MV-4-11 (cell line): ENCODE data around the gene RPN2.

ENCODE experiments used
- DNase-seq: peaks from one replicate; lab custom pipeline; 2025; lab: John Stamatoyannopoulos, UW

Gene RPN2

DNA sequence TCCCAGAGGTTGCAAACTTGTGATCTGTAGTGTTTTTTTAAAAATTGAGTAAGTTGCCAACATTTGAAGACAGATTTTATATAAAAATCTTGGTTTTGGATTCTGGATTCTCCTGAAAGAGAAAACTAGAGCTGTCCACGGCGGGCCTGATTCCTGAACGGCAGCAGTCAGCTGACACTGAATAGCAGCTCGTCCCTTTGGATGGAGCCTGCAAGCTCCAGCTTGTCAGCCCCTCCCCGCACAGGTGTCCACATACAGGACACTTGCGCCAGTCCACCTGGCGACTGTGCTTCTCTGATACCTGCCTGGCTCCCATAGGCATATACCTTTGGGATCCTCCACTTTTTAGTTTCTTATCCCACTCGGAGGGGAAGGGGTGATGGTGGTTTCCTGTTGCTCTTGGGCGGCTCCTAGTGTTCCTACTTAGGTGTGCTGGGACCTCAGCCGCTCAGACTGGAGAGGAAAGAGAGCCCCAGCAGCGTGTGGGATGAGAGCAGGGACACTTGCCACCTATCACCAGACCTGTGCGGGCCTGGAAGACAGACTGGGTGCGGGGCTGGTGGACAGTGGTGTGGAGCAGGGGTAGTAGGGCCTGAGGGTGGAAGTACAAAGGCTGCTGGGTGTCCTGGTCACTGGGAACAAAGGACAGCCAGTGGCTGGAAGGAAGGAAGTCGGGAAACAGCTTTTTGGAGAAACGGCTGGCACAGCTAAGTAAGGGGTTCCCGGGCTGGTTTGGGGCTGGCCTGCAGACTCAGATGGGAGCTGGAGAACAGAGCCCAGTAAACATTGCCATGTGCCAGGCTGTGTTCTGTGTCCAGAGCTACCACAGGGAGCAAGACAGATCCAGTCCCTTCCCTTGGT, 64.2 kb downstream of the RPN2 start:
- DNase-seq: no peak

DNA sequence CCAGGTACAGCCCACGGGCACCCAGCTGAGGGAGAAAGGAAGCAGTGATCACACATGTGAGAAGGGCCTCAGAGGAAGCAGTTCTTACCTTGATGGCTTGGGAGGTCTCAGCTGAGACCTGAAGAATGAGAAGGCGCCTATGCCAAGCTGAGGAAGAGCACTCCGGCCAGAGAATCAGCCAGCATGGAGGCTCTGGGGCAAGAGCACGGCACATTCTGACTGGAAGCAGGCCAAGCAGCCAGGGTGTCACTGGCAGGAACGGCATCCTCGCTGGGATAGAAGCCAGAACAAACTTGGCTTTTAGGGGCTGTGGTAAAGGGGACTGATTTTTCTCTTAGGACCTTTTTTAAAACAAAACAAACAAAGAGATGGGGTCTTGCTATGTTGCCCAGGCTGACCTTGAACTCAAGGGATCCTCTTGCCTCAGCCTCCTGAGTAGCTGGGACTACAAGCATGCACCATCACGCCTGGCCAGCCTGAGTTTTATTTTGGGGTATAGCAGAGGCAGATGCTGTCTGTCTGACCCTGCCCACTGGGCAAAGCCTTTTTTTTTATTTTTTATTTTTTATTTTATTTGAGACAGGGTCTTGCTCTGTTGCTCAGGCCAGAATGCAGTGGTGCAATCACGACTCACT, 64.9 kb downstream of the RPN2 start:
- no peak for DNase-seq

DNA sequence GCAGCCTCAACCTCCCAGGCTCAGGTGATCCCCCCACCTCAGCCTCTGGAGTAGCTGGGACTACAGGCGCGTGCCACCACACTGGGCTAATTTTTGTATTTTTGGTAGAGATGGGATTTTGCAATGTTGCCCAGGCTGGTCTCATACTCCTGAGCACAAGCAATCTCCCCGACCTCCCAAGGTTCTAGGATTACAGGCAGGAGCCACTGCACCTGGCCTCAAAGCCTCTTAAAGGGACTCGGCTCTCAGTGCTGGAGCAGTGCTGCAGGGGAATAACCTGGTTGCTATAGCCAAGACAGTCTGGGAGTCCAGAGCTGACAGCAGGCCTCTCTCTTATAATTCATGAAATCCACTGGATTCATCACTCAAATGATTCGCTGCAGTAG, 65.4 kb downstream of the RPN2 start:
- DNase-seq: no peak

DNA sequence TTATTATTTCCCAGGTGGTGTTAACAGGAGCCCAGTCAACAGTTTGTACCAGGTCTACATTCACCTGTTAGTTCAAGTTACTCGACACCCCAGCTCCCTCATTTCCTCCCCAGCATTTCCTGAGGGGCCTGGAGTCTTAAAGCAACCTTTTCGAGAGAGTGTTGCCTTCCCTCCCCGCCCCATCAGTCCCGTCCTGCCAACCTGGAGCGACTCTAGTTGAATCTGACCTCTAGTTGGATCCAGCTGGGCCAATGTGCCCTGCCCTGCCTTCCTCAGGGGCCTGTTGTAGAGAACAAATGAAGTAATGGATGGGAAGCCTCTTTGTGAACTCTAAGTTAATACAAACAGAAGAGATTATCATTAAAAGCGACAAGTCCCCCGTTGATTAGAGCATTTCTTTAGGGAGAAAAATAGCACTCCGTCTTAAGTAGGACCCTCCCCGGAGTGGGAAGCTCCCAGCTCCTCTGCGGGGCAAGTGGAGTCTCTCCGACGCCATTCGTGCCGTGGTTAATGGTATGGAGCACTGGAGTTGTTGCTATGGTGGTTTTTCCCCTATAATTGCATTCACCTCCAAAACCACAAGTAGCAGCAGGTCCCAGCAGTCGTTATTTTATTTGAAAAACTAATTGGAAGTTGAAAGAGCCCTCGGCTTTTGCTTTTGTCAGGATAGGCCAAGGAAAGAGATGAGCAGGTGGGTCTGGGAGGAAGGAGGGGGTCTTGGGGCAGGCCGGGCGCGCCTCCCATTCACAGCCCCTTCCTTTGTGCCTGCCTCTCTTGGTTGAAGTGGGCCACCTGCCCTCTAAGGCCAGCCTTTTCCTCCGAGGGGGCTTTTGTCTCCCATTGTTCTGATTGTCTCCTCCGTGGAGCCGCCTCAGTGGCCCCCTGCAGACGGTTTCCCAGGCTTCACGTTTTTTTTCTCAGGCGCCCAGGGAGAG, 66.4 kb downstream of the RPN2 start:
- no peak for DNase-seq

DNA sequence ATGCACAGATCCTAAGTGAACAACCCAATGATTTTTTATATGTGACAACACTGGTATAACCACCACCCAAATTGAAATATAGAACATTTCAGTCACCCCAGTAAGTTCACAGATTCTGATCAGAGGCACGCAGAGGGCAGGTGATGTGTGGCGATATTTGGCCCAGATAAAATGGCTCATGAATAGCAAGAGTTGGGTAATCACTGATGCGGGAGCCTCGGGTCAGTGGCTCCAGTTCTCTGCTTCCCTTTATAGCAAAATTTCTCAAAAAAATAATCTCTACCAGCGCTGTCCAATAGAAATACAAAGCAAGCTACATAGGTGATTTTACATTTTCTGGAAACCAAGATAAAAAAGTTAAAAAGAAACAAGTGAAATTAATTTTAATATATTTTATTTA, 67.6 kb downstream of the RPN2 start:
- DNase-seq: no peak

DNA sequence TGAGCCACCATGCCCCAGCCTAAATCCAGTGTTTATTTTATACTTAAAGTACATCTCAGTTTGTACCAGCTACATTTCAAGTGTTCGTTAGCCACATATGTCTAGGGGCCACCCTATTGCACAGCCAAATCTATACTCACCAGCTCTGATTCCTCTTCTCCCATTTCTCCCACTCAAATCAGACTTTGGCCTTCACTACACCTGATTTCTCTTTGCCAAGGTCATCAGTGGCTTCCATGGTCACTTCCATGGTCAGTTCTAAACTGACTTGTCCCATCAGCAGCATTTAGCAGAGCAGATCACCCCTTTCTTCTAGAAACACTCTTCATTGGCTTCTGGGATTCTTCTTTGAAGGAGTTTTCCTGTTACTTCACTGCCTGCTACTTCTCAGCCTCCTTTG, 68.4 kb downstream of the RPN2 start:
- no peak for DNase-seq

DNA sequence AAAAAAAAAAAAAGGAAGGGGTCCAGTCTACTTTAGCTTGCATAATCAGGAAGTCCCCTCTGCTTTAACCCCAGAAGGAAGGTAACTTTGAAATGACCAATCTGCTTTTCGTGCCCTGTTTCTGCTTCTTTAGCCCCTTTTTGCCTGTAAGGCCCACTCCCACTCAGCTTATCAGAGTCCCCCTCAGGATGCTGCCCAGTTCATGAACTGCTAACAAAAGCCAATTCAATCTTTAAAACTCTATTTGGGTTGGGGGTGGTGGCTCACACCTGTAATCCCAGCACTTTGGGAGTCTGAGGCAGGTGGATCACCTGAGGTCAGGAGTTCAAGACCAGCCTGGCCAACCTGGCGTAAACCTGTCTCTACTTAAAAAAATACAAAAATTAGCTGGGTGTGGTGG, 70.2 kb downstream of the RPN2 start:
- no peak for DNase-seq

DNA sequence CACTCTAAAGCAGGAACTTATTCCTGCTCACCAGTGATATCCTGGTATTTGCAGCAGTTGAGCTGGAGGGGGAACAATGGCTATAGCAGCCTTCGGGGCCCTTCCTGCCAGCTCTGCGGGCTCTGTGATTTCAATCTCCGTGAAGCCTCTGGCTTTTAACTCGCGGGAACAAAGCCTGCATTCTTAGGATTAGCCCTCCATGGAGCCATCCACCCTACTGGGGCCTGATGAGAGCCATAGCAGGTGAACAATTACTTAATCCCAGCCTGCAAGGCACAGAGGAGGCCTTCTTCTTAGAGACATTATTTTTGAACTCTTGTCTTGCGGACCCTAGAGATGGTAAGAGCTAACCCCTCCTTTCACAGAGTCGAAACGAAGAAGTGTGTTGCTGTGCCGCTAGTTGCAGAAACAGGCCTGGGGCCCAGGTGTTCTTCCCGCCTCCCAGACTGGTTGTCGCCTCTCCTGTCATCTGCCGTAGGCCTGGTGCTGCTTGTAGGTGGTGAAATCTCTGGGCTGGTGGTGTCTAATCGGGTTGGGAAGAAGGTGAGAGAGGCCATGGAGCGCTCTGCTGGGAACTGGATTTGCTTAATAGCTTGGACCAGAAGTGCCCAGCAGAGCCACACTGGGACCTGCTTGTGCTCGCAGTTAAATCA, 72.8 kb downstream of the RPN2 start:
- no peak for DNase-seq

DNA sequence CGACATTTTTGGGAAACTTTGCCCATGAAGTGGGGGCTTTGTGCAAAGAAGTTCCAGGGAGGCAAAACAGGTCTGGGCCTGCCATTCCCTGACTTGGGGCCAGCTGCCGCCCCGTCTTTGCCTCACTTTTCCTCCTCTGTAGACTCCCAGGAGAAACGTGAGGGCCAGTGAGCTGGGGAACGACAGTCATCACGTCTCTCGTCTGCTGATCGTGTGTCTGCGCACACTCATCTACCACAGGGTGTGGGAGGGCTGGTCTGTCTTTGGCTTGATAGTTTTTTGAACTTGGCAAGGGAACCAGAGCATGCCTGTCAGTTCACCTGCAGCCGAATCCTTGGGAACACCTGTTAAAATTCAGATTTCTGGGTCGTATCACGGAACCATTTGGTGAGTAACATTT, 74.0 kb downstream of the RPN2 start:
- DNase-seq: no peak

DNA sequence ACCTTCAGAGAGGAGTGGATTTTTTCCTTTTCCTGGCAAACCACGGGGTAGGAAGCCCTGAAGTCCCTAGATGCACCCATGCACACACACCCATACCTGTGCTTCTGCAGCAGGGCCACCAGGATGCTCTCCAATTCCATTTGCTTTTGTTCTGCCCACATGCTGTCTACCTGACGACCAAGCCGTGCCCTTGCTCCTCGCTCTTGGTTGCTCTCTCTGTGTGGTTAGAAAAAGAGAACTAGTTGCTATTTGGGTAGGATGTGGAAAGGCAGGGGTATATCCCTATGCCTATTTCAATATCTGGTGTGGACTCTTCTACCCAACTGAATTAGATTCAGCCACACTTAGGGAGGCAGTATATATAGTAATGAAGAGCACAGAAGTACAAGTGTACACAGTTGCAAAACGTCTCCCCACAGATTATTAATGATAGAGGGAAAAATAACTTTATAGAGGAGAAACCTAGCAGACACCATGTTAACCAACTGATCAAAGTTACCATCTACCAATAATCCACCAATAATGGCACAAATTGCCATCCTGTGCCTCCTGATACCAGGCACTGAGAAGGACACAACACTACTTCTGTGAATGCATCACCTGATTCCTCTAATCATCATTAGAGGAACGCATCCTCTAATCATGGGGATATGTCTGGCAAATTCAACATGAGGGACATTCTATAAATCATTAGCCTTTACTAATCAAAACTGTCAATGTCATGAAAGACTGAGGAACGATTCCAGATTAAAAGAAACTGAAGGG, 75.2 kb downstream of the RPN2 start:
- peak; percentile 70 for DNase-seq

DNA sequence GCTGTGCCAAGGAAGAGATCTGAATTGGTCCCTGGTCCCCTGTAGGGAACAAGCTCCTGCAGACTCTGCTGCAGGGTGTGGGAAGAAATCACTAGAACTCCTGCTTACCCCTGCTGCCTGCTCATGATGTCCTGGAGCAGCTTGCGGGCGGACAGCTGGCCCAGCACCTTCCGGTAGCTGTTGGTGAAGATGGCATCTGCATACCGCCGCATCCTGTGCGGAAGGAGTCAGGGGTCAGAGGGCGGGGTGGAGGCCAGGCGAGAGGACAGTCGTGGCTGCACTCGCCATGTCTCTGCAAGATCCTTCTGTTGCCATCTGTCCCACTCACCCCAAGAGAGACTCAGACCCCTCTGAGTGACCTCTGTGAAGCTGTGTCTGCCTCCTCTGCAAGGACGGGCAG, 77.2 kb downstream of the RPN2 start:
- DNase-seq: peak; percentile 26

DNA sequence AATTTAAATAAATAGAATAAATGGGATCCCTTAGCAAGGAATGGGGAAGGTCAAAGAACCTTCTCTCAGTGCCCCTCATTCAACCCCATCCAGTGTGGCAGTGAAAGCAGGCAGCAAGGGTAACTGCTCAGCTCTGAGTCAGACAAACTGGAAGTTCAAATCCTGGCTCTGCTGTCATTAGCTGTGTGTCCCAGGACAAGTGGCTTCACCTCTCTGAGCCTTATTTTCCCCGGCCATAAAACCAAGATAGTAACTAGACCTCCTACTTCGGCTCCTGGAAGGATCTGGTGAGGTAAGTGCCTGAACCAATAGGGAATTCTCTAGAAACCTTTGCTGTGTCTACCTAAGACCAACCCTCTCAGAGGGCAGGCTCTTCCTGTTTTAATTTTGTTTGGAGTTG, 78.4 kb downstream of the RPN2 start:
- DNase-seq: no peak

DNA sequence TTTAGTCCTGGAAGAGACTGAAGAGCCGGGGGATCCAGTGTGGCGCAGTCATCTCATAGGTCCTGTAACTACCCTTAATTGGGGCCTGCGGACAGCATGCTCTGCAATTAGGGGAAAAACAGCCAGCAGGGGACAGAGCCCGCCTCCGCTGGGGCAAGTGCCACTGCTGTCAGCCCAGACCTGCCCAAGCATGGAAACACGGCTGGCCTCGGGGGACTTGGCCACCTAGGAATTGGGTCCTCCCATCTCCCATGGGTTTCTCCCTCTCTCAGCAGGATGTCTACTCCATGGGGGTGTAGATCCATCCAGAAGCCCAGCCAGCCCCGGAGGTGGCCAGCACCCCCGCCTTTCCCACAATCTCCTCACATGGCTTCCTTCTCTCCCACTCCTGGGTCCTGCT, 78.9 kb downstream of the RPN2 start:
- no peak for DNase-seq

DNA sequence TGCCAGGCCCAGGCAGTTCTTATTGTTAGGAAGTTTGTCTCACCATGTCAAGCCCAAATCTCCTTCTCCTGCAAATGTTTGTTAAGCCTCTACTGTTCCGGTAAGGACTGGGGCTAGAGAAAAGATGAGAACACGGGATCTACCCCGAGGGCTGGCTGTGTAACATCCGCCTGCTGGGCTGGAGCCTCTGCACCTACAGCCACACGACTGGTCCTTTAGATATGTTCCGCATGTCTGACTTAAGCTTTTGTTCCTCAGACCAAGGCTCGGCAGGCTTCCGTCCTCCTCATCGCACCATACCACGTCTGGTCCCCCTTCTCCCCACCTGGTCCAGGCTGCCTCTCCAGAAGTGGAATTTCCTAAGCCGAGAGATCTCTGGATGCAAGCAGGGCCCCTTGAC, 79.9 kb downstream of the RPN2 start:
- DNase-seq: no peak

DNA sequence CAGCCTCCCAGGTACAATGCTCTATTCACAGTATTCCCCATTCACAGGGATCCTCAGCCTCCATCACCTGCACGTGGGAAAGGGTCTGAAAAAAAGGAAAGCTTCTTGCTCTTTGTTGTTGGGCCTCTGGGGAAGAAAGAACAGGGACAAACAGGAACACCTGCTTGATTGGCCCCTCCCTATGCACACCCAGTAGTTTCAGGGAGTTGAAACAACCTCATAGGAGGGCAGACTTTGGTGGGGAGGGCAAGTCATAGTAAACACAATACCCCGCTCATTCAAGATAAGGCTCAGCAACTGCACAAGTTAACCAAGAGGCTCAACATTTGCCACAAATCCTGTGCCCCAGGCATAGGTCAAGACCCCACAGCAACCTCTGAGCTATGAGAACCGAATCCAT, 80.7 kb downstream of the RPN2 start:
- DNase-seq: no peak

DNA sequence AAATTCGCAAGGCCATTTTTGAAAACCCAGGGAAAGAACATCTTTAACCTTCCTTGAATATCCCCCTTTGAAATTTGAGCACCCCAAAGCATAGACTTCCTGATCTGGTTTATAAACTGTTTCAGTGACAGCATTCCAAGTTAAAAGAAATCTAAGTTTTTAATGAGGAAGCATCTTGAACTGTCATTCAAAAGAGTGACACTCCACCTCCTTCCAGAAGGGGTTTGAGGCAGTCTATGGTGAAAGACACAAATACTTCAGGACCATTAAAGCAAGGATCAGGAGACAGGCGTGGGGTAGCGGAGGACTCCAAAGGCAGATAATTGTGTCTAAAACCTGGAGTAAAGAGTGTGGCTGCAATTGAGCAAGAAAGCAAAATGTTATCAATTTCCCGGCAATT, 81.8 kb downstream of the RPN2 start:
- no peak for DNase-seq

DNA sequence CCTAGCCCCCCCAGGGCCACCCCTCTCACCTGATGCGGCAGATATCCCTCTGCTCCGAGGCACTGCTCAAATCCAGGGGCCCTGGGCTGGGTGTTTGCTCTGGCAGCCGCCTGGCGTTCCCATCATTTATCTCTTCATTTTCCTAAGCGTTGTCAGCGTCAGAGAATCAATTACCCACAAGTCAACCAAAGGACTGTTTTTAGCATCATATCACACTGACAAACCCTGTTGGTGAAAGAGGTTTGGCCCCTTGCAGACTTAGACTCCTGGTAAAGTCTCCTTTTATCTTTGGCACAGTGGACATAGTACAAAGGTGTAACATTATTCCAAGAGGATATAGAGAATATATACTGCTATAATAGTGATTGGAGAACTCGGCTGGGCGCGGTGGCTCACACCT, 82.6 kb downstream of the RPN2 start, which contains the start of gene GHRH:
GHRH (minus strand) TSS at position 101 of the 400 bp plus-strand sequence. CDS start 4,925 bp downstream, outside the sequence.
- no peak for DNase-seq

DNA sequence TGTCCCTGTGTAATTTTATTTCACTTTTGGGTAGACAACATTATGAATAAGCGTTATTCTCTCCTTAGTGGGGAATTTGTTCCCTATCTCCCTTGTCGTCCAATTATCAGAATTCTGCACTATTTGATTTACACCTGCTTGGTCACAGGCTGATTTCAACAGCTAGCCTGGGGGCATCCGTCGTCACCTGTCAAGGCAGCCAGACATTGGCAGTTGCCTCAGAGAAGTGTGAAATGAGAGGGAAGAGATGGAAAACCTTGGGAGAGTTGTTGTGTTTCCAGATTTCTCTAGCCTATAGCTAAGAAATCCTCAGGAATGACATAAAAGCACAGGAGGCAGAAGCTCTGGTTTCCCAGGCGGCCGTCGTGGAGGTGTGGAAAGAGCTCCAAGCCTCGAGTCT, 83.4 kb downstream of the RPN2 start:
- DNase-seq: no peak

DNA sequence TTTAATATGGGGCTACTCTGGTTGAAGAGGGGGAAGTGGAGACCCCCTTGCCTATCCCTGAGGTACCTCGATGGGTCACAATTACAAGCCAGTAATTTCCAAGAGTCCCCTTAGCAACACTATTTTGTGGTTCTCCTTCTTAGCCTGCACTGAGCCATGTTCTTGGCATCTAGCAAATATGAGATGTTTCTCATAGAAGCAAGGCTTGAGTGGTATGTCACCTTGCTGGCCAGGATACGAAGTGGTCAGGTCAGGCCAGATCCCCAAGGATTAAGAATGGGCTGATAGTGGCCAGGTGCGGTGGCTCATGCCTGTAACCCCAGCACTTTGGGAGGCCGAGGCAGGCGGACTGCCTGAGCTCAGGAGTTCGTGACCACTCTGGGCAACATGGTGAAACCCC, 84.6 kb downstream of the RPN2 start:
- DNase-seq: no peak

DNA sequence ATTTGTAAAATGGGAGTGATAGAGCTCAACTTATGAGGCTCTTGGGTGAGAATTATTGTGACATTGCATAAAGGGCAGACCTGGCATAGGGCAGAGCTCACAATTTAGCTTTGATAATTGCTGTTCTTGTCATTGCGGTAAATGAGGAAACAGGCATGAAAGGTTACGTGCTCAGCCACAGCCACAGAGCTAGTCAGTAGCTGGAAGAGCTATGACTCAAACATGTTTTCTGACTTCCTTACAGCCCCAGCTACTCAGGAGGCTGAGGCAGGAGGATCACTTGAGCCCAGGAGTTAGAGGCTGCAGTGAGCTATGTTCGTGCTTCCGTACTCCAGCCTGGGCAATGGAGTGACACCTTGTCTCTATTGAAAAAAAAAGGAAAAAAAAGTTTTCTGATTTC, 86.0 kb downstream of the RPN2 start:
- DNase-seq: peak; percentile 97

DNA sequence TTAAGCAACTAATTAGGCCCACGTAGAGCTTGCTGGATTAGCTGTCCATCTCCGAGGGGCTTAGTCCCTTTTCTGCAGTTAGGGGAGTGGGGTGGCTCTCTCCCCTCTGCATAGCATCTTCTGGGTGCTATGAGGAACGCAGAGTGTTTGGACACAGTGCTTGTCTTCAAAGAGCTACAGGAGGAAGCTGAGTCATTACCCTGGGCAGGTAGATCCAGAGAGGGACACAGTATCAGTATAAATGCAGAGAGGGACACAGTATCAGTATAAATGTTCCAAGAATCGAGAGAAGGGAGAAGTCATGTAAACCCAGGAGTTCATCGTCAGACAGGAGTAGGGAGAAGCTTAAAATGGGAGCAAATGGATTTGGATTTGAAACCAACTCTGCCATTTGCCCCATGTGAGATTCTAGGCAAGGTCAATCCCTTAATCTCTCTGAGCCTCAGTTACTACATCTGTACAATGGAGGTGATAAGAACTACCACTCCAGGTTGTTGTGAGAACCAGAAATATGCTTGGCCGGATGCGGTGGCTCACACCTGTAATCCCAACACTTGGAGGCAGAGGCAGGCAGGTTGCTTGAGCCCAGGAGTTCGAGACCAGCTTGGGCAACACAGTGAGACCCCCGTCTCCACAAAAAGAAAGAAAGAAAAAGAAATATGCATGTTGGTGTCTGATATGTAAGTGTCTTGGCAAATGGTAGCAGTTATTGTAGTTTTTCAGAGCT, 88.0 kb downstream of the RPN2 start:
- DNase-seq: no peak
